Measurements from ENCODE around the gene FGF19. TPM values are rescaled to one million over a fixed set of nuclear protein-coding genes. Genes with fewer than 3 reads are reported as not detected.

FGF19 gene
- total RNA-seq, 1 experiment from 2014 or later: 7.4 TPM

DNA sequence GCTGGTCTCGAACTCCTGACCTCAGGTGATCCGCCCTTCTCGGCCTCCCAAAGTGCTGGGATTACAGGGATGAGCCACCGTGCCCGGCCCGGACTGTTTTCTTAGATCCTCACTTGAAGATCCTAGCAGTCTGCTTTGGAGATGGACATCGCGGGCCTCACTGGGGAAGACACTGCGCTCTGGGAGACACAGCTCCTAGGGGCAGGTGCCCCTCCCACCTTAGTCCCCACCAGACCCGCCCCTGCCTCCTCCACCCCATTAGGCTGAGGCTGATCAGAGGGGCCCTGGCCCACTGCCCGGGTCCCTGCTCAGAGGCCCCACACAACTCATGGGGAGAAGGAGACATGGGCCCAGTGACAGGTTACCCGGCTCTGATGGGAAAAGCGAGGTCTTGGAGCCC lies 17.4 kb downstream of the FGF19 start:
- Histone ChIP-seq H2AK5ac (ENCODE audit: insufficient read length, low read length) (no peak overlapping the region), H3K18ac (ENCODE audit: insufficient read length, low read depth, low read length) (no peak overlapping the region), H3K4me1 (ENCODE audit: insufficient read depth, low read length) (no peaks in the 10 kb centered on the region), H3K27ac (ENCODE audit: insufficient read length, low read depth, low read length) (no peak overlapping the region), H3K9me3 (ENCODE audit: control insufficient read depth, low read depth, low read length) (no peaks in the 10 kb centered on the region), H2BK12ac (ENCODE audit: insufficient read length, low read depth, low read length) (no peak overlapping the region), H4K5ac (ENCODE audit: insufficient read length, low read depth, low read length) (no peak overlapping the region), H4K8ac (replicated peaks; ENCODE audit: insufficient read length, low read depth, low read length) (no peak overlapping the region), H3K4ac (ENCODE audit: low read depth, low read length) (no peak overlapping the region), H3K56ac (ENCODE audit: insufficient read length, low read depth, low read length) (no peak overlapping the region), H4K20me1 (ENCODE audit: control insufficient read depth, insufficient read depth, insufficient read length) (no peaks in the 10 kb centered on the region), H3T11ph (ENCODE audit: low read length) (no peak overlapping the region), H4K91ac (ENCODE audit: insufficient read length, low read depth, low read length) (no peak overlapping the region), H2BK15ac (ENCODE audit: low read depth, low read length) (no peak overlapping the region), H3K4me2 (ENCODE audit: insufficient read depth, insufficient read length, low read length) (no peak overlapping the region), H2AFZ (ENCODE audit: low read length) (no peak overlapping the region), H2BK120ac (ENCODE audit: low read depth, low read length, poor library complexity, severe bottlenecking) (no peak overlapping the region), H3K23ac (ENCODE audit: insufficient read length, low read depth, low read length) (no peak overlapping the region), H3K14ac (ENCODE audit: insufficient read depth, low read length) (no peak overlapping the region), H3K9ac (ENCODE audit: extremely low read depth, insufficient read length, low read length) (no peak overlapping the region), H3K23me2 (ENCODE audit: insufficient read length, low read depth, low read length, poor library complexity, severe bottlenecking) (no peaks in the 10 kb centered on the region), H3K79me2 (ENCODE audit: insufficient read depth, low read length) (no peaks in the 10 kb centered on the region), H3K27me3 (ENCODE audit: insufficient read depth, low read length) (no peaks in the 10 kb centered on the region), H2BK20ac (ENCODE audit: low read depth, low read length, poor library complexity, severe bottlenecking) (no peak overlapping the region), H2BK5ac (ENCODE audit: insufficient read length, low read length) (no peak overlapping the region), H3K79me1 (ENCODE audit: insufficient read depth, low read depth, low read length, poor library complexity, severe bottlenecking) (no peaks in the 10 kb centered on the region)
- no peak overlapping the region for H3K4me3 Mint-ChIP-seq
- peaks cover 2 to 8% of the 10 kb centered on the region in 2 experiments; a peak in 3 of 4 replicates for H3K4me1 Mint-ChIP-seq
- H3K9me3 Mint-ChIP-seq: peaks cover 0 to 3% of the 10 kb centered on the region in 2 experiments; a peak in 2 of 5 replicates
- TF ChIP-seq, protein P1, sequence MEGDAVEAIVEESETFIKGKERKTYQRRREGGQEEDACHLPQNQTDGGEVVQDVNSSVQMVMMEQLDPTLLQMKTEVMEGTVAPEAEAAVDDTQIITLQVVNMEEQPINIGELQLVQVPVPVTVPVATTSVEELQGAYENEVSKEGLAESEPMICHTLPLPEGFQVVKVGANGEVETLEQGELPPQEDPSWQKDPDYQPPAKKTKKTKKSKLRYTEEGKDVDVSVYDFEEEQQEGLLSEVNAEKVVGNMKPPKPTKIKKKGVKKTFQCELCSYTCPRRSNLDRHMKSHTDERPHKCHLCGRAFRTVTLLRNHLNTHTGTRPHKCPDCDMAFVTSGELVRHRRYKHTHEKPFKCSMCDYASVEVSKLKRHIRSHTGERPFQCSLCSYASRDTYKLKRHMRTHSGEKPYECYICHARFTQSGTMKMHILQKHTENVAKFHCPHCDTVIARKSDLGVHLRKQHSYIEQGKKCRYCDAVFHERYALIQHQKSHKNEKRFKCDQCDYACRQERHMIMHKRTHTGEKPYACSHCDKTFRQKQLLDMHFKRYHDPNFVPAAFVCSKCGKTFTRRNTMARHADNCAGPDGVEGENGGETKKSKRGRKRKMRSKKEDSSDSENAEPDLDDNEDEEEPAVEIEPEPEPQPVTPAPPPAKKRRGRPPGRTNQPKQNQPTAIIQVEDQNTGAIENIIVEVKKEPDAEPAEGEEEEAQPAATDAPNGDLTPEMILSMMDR (conservative IDR thresholded peaks at IDR 0.05): no peak
- WGBS (ENCODE audit: extremely low coverage, insufficient read length, low lambda C conversion rate): no CpG with 5 or more reads among the region's 13 CpGs
- peaks cover 22% of the 10 kb centered on the region for H3K27me3 Mint-ChIP-seq (ENCODE audit: low read depth)
- no peak for DNase-seq
- H3K27ac Mint-ChIP-seq: no peak overlapping the region
- H3K36me3 Mint-ChIP-seq (ENCODE audit: insufficient read depth in 1 of 3, low read depth in 3 of 3): no peaks in the 10 kb centered on the region; a peak in 1 of 7 replicates
